HG03064 (cell line): Measurements from ENCODE around the gene KIF21A.
"Not testable (repeated sequence)": the region's sequence is repeated elsewhere in the genome, so short reads cannot be mapped to it uniquely, and the experiment has no call there.

ENCODE experiments used
- ATAC-seq: cut with Tn5 transposase; IDR thresholded peaks from one replicate; pipeline ENCODE4 v1.9.1; 2021; ENCODE audit warnings: low read depth; ENCODE audit not compliant: unreplicated experiment

The KIF21A gene

DNA sequence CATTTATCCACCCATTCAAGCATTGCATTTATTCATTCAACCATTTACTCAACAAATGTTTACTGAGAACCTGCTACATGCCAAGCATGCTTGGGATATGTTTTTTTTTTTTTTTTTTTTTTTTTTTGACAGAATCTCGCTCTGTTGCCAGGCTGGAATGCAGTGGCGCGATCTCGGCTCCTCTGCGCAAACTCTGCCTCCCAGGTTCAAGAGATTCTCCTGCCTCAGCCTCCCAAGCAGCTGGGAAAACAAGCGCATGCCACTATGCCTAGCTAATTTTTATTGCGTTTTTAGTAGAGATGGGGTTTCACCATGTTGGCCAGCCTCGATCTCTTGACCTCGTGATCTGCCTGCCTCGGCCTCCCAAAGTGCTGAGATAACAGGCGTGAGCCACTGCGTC, 147.3 kb downstream of the KIF21A start:
- ATAC-seq = not testable (repeated sequence)

DNA sequence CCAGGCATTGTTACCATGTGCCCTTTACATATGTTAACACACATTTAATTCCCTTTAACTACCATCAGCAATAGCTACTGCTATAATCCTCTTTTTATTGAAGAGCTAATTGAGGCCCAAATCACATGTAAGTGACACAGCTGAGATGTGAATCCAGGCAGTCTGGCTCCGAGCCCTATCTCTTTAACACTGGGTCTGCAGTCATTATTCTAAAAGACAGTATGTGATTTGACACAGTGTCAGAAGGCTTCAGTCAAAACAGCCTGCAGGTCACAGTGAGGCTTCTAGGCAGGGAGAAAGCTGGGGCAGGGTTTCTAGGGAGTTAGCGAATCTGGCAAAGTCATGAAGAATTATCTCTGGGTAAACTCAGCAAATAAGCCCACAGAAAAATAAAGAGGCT, 148.2 kb downstream of the KIF21A start:
- no peak for ATAC-seq

DNA sequence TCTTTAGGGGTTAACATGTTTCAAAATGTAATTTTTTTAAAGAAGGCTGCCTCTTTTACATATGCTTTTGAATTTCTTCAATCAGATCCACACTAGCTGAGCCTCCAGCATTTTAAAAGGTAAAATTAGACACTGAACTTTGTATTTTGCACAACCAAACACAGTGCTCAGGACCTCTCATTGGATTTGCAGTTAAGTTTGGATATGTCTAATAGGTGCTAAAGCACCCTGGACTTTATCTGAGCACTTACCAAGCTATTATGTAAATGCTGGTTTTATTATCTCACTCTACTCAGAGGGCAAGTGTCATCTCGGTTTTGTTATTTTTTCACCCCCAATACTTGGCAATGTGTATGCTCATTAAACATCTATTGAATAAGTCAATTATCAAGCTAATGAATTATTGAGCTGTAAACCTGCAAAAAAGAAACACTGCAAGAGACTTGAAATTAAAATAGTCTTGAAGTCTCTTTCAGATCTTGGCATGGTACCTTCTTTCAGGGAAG, 150.7 kb downstream of the KIF21A start:
- no peak for ATAC-seq

- no peak for ATAC-seq
Observed at GRCh38 chr12:39287817-39288216, 155.1 kb downstream of the KIF21A start.

DNA sequence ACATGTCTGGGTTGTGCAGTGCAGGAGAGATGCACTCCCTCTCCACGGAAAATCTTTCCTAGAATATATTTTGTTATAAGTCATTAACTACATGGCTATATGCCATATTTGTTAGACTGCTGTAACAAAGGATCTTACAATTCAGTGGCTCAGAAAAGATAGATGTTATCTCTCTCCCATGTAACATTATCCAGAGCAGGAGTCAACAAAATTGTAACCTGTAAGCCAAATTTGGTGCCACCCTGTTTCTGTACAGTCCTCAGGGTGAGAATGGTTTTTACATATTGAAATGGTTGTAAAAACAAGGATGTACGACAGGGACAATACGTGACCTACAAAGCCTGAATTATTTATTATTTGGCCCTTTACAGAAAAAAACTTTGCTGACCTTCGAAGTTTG, 155.5 kb downstream of the KIF21A start:
- ATAC-seq = no peak

GRCh38 chr12:39278426-39278825, 164.5 kb downstream of the KIF21A start:
- ATAC-seq = no peak

- ATAC-seq = no peak
Observed at GRCh38 chr12:39277416-39277815, 165.5 kb downstream of the KIF21A start.

DNA sequence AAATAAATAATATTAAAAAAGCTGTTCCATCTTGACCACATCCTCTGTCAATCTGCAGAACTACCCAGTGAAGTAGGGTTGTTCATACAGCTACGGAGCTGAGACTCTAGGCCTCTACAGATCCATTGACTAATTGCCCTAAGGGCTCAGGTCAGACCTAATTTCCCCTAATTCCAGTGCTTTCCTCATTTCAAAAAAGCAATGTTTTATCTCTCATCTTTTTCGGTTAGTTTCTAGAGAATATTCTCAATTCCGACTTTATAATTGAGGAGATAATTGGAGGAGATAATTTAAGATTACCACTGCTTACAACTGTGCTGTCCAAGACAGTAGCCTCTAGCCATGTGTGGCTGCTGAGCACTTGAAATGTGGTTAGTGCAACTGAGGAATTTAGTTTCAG, 167.1 kb downstream of the KIF21A start:
- ATAC-seq = no peak

DNA sequence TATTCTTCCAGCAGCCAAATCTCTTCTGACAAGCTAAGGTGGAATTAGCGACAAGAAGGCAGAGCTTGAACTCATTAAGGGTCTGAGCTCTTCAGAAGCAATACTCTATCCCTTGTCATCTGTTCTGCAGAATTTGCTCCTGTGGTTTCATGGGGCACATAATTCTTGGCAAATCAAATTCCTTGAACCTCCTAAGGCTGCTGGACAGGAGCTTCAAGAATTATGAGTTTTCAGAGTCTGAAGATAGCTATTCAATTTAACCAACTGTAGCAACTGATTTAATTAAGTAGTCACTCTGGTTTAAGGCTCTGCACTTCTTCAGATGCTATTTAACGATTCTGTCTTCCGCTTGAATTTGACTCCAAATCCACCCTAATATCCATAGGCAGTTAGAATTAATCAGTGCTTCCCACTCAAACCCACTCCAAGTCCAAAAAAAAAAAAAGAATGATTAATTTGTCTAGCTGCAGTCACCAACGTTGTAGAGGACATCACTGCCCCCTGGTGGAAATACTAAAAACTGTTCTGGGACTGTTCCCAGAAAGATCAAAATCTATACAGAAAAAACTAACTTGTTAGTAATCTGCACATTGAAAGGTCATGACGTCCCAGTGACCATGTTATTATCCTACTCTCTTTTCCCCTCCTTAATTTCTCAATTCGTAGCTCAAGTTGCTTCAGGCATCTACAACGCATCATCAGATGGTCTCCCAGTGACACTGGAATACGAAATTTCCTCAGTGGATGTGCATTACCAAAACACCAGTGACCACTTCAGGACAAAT, 169.9 kb downstream of the KIF21A start:
- ATAC-seq = no peak

- no peak for ATAC-seq
Observed at GRCh38 chr12:39269492-39269891, 173.4 kb downstream of the KIF21A start.

- no peak for ATAC-seq
Observed at GRCh38 chr12:39267886-39268285, 175.0 kb downstream of the KIF21A start.

- ATAC-seq = no peak
Observed at GRCh38 chr12:39252628-39253027, 190.3 kb downstream of the KIF21A start.
